HG03575 (cell line): ENCODE data around the gene GMDS.

ENCODE experiments used
- ATAC-seq: cut with Tn5 transposase; IDR thresholded peaks from one replicate; pipeline ENCODE4 v1.9.1; 2021; ENCODE audit not compliant: unreplicated experiment, insufficient number of reproducible peaks, low FRiP score; ENCODE audit errors: extremely low read depth

Gene GMDS

GRCh38 chr6:1942834-1943233 lies 302.6 kb downstream of the GMDS start:
- no peak for ATAC-seq

DNA sequence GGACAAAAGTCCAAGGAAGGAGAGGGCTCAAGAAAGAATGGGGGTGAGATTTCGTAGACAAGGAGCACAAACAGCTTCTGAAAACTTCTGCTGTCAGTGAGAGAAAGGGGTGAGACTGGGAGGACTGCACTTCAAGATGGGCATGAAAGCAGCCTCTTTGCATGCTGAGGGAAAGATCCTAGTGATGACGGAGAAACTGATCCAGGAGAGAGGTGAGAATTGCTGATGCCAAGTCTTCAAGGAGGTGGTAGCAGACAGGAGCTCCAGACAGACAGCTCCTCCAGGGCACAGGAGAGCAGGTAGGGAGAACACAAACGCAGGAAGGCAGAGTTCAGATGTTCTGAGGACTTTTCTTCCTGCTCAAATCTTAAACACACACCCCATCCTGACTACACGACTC lies 303.9 kb downstream of the GMDS start:
- no peak for ATAC-seq

- ATAC-seq, result no peak
Measured at GRCh38 chr6:1940381-1940780, 305.0 kb downstream of the GMDS start.

DNA sequence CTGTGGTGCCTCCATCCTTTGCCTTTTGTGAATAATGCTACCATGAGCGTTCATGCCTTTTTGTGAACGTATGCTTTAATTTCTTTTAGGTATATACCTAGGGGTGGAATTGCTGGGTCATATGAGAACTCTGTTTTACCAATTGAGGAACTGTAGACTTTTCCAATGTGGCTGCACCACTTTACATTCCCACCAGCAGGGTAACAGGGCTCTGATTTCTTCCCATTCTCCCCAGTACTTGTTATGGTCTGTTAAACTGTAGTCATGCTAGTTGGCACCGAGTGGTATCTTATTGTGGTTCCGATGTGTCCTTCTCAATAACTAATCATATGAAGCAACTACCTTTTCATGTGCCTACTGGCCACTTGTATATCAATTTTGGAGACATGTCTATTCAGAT lies 312.1 kb downstream of the GMDS start:
- no peak for ATAC-seq

- no peak for ATAC-seq
Measured at GRCh38 chr6:1931817-1932216, 313.6 kb downstream of the GMDS start.

DNA sequence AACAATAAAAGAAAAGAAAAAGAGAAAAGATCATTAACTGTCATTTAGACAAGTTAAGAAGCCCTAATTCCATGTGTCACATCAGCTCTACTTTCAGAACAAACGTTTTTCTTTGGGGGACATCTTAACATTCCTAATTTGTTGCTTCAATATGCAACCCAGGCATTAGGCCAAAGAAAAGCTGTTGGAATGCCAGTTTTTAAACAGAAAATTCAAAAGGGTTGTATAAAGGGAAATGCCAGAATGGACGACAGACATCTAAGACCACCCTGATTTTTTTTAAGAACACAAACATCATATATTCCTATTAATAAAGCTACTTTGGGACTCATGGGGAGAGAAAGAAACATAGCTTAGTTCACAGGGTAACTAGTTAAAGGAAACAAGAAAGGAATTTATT lies 315.0 kb downstream of the GMDS start:
- no peak for ATAC-seq

DNA sequence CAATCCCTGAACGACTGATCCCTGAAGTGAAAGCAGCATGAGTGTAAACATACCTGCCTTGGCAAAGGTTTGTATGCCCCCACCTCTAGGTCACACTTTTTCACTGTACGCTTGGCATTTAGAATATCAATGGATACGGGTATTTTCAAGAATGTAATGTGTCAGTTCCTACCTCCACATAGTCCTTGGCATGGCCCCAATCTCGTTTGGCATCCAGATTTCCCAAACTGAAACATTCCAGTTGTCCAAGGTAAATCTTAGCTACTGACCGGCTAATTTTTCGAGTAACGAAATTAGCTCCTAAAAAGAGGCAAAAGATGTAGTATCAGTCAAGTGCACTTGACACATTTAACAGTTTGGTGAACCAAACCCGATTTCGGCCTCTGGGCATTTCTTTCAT lies 315.5 kb downstream of the GMDS start:
- no peak for ATAC-seq

DNA sequence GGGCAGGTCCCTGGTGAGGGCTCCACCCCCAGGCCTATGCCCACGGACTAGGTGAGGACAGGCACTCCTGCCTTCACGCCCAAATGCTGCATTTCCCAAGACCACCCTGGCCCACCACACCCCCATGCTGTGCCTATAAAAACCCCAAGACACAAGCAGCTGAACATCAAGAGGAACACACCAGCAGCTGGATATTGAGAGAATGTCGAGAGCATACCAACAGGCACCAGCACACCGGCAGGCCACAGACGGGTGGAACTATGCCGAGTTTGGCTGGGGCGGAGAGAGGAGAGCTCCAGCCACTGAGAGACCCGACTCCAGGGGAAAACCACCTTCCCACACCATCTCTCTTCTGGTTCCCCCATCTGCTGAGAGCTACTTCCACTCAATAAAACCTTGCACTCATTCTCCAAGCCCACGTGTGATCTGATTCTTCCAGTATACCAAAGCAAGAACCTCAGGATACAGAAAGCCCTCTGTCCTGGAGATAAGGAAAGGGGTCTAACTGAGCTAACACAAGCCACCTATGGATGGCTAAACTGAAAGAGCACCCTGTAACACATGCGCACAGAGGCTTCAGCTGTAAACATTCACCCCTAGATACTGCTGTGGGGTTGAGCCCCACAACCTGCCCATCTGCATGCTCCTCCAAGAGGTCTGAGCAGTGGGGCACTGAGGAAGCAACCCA lies 319.5 kb downstream of the GMDS start:
- no peak for ATAC-seq

GRCh38 chr6:1923449-1923848 lies 322.0 kb downstream of the GMDS start:
- ATAC-seq, result no peak

GRCh38 chr6:1917626-1918371 lies 327.6 kb downstream of the GMDS start:
- ATAC-seq, result no peak

GRCh38 chr6:1916334-1917070 lies 328.9 kb downstream of the GMDS start:
- ATAC-seq, result no peak

DNA sequence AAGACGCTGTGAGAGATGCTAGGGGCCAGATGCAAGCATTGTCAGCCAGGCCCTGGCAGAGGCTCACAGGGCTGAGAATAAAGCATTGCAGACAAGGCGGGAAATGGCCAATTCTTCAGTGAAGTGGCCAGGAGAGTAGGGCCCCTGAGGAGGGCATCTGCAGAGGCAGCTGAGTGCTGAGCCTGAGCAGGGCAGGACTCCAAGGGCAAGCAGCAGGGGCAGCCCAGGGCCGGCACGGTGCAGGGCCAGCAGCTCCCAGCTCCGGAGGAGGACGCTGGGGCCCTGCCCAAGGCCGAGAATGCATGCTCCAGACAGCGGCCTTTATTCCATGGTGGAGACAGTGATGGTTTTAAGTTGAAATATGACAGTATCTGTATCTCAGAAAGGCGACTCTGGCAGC lies 330.2 kb downstream of the GMDS start:
- ATAC-seq, result no peak

GRCh38 chr6:1913577-1913976 lies 331.8 kb downstream of the GMDS start:
- ATAC-seq, result no peak

GRCh38 chr6:1912731-1913130 lies 332.7 kb downstream of the GMDS start:
- no peak for ATAC-seq

- ATAC-seq, result no peak
Measured at GRCh38 chr6:1911474-1911873, 333.9 kb downstream of the GMDS start.

DNA sequence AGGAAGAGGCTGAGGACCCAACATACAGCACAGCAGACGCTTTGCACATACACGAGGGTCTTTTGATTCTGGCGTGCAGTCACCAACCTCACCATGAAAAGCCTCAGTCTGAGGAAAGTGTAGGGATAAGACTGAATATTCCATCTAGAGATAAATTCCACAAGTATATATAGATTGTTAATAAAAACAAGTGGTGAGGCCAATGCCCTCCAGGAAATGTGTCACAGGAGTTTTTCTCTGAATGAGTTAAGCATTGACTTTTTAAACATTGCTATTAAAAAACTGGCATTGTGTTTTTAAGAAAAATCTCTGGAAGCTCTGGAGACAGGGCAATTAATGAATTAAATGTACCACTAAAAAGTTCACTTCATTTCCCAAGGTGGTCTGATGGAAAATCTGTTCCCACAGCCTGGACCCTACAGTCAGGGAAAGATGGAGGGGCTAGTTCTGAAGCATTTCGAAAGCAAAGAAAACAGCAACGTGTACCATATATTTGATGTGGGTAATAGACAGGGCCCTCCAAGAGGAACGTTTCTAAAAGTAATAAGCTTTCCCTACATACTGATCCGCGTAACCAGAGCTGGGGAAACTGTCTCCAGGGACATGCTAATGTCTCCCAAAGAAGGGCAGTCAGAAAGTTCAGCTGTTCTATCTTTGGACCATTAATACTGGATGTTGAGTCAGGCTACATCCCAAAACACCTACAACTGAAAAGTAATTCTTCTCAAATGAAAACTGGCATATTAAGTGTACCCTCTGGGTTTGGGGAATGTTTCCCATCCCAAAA lies 334.6 kb downstream of the GMDS start:
- no peak for ATAC-seq

DNA sequence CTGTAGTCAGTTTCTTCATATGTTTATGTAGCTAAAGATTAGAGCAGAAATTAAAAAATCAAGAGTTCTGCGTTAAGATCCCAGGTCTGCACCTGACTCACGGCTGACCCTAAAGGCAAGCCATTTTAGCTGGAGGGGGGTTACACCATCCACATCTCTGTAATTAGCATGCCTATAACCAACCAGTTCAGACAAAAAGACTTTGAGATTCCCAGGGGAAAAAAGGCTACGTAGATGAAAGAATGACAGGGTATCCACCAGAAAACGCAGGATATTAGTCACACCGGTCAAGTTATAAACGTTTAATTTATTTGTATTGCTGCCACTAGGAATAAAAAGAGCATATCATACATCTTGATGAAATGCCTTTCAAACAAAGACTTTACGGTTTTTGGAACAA lies 336.6 kb downstream of the GMDS start:
- no peak for ATAC-seq

DNA sequence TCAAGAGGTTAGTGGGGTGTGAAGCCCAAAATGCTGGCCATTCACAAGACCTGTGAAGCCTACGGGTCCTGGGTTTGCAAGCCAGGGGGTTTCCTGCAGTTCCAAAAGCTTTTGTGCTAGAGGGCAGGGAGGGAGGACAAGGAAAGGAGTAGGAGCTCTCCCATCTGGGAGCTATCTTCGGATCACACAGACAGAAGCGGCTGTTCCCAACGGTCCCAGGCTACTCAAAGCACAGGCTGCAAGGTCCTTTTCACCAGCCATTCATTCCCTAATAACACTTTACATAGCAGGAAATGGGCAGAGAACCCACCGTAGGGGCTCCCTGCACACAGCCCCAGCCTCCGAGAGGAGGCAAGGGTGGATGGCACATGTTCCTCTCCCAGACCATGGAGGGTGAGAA lies 338.8 kb downstream of the GMDS start:
- ATAC-seq, result no peak

- no peak for ATAC-seq
Measured at GRCh38 chr6:1906014-1906413, 339.4 kb downstream of the GMDS start.
